NK-92 treated with Interleukin-12 subunit alpha and Interleukin-12 subunit beta, amount 100 ng/mL, for 24 hours (cell line): ENCODE results near the gene SNX20.

ENCODE experiments used
- DNase-seq: peaks from one replicate; lab custom pipeline; 2025; lab: John Stamatoyannopoulos, UW

The SNX20 gene

GRCh38 chr16:50704245-50704644, 23.1 kb upstream of the SNX20 start:
- DNase-seq = no peak

DNA sequence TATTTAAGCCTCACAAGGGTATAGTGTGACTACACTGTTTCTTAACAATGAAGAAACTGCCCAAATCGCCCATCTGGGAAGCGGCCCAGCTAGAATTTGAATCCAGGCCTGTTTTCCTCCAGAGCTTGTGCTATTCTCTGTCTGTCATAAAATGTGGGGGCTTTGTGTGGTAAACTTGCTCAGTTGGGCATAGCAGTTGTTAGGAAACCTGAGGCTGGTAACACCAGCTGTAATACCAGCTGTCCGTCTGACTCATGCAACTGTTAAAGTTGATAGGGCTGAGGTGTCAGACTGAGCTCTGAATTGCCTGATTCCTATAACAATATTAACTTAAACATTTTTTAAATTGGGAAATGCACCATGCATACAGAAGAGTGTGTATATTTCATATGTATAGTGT, 21.6 kb upstream of the SNX20 start:
- DNase-seq = no peak

DNA sequence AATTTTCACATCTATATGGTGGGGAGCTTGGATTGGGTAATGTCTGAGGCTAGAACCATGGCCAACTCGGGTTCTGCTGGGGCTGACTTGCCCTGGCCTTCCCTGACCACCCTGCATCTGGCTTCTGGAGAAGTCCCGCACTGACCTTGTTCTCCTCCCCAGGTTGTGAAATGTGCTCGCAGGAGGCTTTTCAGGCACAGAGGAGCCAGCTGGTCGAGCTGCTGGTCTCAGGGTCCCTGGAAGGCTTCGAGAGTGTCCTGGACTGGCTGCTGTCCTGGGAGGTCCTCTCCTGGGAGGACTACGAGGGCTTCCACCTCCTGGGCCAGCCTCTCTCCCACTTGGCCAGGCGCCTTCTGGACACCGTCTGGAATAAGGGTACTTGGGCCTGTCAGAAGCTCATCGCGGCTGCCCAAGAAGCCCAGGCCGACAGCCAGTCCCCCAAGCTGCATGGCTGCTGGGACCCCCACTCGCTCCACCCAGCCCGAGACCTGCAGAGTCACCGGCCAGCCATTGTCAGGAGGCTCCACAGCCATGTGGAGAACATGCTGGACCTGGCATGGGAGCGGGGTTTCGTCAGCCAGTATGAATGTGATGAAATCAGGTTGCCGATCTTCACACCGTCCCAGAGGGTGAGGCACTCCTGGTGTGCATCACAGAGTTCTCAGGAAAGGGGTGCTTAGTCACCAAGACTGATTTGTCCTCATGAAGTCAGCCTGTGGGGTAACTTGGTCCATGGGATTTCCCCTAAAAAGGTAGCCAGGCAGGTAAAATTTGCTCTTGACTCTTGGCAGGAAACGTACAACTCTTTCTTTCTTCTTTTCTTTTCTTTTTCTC, 18.4 kb upstream of the SNX20 start:
- DNase-seq = peak; percentile 39

DNA sequence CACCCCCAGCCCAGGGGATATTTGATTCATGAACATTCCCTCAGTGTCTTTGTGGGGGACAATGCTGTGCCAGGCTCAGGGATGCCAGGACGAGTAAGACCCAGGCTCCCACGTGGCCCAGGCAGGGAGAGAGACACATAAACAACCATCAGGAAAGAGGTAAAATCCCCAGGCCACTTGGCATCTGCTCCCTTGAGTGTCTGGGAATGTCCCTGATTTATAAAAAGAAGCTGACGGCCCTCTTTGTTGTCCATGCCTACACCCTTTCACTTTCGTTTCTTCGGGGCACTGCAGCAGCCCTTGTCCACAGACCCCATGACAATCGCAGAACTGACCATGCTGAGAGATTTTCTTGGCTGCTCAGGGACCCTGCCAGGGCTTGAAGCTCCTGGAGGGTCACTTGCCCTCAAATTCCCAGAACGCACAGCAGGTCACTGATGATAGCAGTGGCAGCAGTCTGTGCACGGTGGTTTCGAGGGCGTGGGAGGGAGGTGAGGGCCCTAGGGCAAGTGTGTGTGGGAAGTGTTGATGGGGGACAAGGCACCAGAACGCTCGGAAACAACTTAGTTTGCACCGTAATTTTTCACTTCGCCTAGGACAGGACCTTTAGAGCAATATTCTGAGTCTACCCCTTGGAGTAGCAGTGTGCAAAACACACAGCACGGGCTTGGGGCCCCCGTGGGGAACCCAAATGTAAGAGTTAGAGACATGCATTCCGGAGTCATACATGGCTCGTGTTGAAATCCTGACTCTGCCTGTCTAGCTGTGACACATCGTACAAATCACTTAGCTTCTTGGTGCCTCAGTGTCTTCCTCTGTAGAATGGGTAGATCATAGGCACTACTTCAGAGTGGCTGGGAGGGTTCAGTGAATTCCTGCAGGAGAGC, 17.0 kb upstream of the SNX20 start:
- DNase-seq = no peak

DNA sequence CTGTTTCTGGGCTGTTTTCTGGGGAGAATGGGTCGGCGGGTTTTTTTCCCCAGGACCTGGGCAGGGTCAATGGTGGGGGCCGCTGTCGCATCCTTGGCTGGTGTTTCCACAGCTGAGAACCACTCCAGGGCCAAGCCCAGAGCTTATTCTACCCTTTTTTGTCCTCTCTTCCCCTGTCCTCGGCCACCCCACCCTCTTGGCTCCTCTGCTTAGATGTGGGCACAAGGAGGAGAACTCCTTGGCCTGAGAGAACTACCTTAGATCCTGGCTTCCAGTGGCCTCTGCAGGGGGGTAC, 16.3 kb upstream of the SNX20 start:
- no peak for DNase-seq

GRCh38 chr16:50696575-50697420, 15.7 kb upstream of the SNX20 start:
- DNase-seq = no peak

GRCh38 chr16:50696126-50696525, 15.0 kb upstream of the SNX20 start:
- no peak for DNase-seq

GRCh38 chr16:50695017-50696000, 14.2 kb upstream of the SNX20 start:
- no peak for DNase-seq

DNA sequence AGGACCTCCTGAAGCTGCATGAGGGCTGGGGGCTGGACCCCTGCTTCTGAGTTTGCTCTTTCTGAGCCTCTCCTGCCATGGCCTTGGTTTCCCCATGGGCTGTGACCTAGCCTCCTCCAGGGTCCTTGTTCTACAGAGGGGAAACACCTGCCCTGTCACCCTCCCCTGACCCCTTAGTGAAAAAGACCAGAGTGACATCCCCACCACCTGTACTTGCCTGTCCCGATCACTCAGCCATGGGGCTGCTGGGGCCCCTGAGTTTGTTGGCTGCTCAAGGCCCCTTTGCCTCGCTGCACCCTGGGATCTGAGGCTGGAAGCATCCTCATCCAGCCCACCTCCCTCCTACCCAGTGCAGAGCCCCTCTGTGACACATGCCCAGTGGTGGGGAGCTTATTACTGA, 13.1 kb upstream of the SNX20 start:
- DNase-seq = no peak

GRCh38 chr16:50692999-50693781, 12.1 kb upstream of the SNX20 start, which contains the start of gene NOD2:
TSS of gene NOD2 (plus strand) at chr16:50693606. CDS start at chr16:50699496, 5,890 bp downstream.
- DNase-seq = no peak

DNA sequence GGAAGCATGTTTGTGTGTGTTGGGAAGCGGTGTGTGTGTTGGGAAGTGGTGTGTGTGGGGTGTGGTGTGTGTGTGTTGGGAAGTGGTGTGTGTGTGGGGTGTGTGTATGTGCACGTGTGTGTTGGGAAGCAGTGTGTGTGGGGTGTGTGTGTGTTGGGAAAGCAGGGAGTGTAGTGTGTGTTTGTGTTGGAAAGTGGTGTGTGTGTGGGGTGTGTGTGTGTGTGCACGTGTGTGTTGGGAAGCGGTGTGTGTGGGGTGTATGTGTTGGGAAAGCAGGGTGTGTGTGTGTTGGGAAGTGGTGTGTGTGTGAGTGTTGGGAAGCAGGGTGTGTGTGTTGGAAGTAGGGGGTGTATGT, 11.5 kb upstream of the SNX20 start:
- no peak for DNase-seq

DNA sequence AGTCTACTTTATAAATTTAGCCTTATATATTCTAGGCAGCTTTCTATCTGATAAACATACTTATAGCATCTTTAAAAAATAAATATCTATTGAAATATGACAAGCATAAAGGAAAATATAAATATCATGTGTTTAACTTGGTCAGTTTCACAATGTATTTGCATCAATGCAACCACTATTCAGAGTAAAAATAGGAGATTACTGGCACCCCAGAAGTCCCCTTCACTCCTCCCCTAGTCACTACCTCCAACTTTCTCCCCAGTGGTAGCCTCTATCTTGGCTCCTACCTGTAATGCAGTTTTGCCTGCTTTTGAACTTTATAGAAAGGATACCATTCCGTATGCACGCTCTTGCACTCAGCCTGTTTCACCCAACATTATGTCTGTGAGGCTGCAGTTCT, 9.1 kb upstream of the SNX20 start:
- no peak for DNase-seq

GRCh38 chr16:50688867-50689266, 7.8 kb upstream of the SNX20 start:
- DNase-seq = no peak

GRCh38 chr16:50688083-50688482, 7.0 kb upstream of the SNX20 start:
- DNase-seq = no peak

DNA sequence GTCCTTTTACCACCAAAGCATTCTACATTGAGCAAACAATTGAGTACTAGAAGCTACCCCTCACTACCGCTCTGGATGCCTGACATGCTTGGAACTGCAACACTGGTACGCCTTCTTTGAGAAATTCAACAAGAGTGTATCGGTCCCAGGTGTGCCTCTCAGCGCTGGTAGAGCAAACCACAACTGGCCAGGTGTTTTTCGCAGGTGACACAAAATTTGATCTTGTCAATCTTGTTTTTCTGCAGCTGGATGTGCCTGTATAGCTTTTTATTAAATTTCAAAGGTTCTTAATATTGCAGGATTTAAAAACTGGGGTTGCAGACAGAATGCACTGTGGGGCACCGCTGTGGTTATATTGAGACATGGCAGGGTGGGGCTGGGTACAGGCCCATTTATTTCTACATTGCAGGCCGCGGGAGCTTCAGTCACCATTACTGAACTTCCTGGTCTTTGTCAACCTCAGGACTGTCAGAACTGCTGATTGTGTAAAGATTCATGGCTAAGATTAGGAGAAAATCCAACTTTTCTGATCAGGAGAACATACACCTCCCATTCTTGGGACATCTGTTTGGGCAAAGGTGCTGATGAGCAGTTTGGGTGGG, 4.5 kb upstream of the SNX20 start:
- DNase-seq = no peak

DNA sequence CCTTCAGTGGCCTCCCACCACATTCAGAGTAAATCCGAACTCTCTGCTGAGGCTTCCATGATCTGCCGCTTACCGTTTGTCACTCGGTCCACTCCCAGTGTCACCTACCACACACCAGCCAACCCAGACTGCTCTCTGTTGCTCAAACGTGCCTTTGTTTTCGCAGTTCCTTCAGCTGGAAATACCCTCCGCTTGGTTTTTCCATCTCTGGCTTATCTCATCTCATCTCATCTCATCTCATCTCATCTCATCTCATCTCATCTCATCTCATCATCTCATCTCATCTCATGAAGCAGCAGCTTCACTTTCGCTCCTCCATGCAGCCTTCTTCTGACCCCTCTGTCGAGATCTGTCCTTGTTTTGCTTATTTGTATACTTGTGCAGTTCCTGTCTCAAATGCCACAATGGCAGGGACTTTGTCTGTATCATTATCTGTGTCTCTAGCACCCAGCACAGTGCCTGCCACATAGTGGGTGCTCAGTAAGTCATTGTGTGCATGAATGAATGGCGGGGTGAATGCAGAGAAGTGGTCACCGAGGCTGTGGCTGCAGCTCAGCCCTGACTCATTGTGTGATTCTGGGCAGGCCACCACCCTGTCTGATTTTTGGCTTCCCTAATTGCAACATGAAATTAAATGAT, 3.8 kb upstream of the SNX20 start:
- peak; percentile 11 for DNase-seq

DNA sequence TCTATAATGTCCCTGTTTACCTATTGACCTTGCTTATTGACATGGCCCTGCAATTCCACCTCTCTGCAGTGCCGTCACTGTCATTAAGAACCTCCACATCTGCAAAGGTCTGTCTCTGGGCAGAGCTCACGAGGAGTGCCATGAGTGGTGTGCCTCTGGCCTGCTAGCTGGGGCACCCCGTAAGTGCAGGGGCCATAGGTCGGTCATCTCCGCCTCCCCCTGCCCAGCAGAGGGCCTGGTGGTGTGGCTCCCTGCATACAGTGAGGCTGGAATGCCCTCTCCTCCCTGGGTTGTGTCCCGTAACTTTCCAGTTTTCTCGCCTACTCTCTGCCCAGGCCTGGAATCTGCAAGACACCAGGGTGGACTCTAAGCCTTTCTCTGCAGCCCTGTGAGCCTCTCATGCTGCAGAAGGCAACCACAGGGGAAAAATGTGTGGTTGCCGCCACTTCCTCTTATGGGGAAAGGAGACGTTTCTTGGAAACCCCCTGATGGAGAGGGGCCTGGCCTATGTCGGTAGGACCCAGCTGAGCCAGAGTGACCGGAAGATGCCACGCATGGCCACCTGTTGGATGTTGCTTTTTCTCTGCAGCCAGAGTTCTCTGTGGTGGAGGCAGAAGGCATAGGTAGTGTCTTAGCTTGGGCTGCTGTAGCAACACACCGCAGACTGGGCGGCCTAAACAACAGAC, 2.7 kb upstream of the SNX20 start:
- DNase-seq = peak; percentile 13

- DNase-seq = no peak
Observed at GRCh38 chr16:50680556-50680893, 587 bp downstream of the SNX20 start.
